M059J (cell line): ENCODE results near the gene KIAA1217. TPM values are rescaled to one million over a fixed set of nuclear protein-coding genes. Genes with fewer than 3 reads are reported as not detected.

ENCODE experiments used
- DNase-seq: peaks from one replicate; pipeline ENCODE4 v3.0.0-alpha.2; 2012; ENCODE audit warnings: low read depth
- total RNA-seq: library from RNA; depleted of rRNA; stranded (reverse); fragments of >200 nt; shearing (Covaris generic); gene quantifications from 2 replicates; pipeline ENCODE4 v1.2.3, GENCODE V29; 2014

Gene KIAA1217
- total RNA-seq, 1 experiment from 2014 or later: 2.7 TPM

- no peak for DNase-seq
These were observed 198.0 kb downstream of the KIAA1217 start for GRCh38 chr10:24406809-24407483.

- DNase-seq: no peak
These were observed 199.0 kb downstream of the KIAA1217 start for GRCh38 chr10:24407928-24408327.

- no peak for DNase-seq
These were observed 199.4 kb downstream of the KIAA1217 start for GRCh38 chr10:24408365-24408764.

GRCh38 chr10:24414597-24414996, 205.7 kb downstream of the KIAA1217 start:
- DNase-seq: no peak

DNA sequence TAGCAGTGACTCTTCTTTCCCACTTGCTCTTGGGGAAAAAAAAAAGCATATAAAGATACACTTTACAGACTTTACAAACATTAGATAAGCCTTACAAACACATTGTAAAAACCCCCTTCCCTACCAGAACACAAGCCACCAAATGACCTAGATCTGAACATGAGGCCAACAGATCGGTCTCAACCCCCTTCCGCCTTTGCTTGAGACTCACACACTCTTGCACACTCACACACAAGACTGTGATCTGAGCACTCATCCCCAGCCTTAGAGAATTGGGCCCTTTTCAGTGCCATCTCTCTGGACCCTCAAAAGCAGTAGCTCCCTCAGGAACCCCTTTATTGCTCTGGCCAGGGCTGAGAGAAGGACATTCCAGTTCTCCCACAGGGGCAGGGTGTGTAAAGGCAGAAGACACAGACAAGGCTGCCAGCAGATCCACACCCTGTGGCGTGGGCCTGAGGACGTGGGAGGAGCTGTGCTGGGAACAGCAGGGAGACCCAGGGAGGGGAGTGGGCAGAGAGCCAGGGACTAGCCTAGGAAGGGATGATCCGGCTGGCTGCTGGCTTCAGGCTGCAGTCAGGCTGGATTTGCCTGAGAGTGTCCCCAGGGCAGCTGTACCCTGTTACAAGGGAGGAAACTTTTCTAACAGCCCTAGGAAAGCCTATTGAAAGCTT, 206.7 kb downstream of the KIAA1217 start:
- DNase-seq: no peak

GRCh38 chr10:24416248-24416647, 207.3 kb downstream of the KIAA1217 start:
- DNase-seq: no peak

- DNase-seq: no peak
These were observed 208.1 kb downstream of the KIAA1217 start for GRCh38 chr10:24417053-24417452.

- no peak for DNase-seq
These were observed 209.6 kb downstream of the KIAA1217 start for GRCh38 chr10:24418532-24418931.

GRCh38 chr10:24419066-24419465, 210.1 kb downstream of the KIAA1217 start:
- no peak for DNase-seq

DNA sequence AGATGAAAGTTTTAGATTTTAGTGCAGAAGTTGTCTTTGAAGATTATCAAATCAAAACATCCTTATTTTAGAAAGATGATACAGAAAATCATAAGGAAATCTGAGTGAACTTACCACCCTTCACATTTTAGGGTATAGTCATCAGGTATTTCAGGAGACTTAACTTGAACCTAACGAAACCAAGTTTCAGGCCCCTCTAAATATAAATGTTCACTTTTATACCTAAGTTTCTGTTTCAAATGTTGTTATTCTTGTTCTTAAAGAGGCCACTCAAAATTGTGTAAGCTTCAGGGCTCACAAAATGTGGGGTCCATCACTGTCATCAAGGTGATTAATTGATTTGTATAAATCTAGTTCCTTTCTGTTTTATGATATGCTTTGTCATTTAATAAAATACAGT, 216.2 kb downstream of the KIAA1217 start:
- DNase-seq: no peak

DNA sequence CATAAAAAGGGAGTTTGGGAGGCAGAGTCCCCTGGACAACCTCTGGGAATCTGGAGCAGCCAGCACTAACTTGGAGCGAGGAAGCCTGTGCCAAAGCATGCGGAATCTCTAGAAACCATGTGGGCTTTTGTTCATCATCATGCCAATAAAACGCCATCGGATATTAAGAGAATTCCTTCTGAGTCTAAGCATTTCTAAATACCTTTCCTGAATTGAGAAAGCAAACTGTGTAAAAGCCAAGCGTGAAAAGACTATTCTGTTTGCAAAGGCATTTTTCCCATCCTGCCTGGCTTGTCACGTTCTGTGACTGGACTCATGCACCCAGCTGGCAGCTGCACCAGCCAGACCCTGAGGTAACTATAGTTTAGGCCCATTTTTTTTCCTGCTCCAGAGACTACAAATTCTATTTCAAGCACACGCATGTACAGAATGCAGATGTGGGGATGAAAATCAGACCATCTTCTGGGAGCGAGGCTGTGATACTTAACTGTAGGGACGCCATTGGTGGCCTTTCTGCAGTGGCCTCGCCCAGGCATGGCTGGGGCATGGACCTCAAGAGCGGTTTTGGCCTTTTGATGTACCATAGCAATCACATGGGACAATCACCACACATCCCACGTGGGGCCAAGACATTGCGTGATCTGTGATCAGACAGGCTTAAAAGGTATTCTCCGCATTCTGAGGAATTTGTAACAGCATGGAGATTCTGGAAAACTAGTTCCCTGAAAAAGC, 218.9 kb downstream of the KIAA1217 start:
- no peak for DNase-seq

DNA sequence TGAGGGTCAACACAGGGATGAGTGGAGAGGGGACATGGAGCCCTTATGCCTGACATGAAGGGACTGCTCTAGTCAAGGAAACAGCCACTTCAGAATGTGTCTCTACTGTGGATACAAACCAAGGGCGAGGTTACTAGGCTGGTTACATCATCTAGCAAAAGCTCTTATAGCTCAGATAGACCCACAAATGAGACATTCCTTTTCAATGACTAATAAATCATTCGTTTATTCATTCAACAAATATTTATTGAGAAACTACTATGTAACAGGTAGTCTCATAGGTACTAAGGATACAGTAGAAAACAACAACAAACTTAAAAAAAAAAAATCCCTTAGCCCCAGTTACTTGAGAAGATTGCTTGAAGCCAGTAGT, 219.5 kb downstream of the KIAA1217 start:
- peak; percentile 67 for DNase-seq

GRCh38 chr10:24430591-24430990, 221.7 kb downstream of the KIAA1217 start:
- no peak for DNase-seq

DNA sequence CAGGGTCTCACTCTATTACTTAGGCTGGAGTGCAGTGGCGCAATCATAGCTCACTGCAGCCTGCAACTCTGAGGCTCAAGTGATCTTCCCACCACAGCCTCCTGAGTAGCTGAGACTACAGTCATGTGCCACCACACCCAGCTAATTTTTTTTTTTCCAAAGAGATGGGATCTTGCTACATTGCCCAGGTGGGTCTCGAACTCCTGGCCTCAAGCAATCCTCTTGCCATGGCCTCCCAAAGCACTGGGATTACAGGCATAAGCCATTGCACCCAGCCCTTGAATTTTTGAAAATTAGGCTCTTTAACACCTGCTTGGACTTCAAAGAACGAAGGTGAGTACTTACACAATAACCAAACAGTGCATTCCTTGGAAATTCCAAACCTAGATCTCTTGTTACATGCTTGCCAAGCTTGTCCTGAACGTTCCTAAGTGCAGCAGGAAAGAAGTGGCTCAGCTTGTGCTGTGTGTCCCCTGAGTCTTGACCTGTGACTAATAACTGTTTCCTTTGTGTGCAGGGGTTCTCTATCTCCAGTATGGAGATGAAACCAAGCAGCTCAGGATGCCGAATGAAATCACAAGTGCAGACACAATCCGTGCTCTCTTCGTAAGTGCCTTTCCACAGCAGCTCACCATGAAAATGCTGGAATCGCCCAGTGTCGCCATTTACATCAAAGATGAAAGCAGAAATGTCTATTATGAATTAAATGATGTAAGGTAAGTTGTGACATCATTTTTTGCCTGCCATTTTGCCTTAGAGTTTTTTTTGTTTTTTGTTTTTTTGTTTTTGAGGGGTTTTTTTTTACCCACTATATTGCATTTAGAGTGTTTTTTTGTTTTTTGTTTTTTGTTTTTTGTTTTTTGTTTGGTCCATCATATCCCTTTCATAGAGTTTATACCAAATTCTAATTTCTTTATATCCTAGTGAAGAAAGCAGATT, 223.8 kb downstream of the KIAA1217 start:
- peak; percentile 58 for DNase-seq

- no peak for DNase-seq
These were observed 224.8 kb downstream of the KIAA1217 start for GRCh38 chr10:24433705-24434104.

DNA sequence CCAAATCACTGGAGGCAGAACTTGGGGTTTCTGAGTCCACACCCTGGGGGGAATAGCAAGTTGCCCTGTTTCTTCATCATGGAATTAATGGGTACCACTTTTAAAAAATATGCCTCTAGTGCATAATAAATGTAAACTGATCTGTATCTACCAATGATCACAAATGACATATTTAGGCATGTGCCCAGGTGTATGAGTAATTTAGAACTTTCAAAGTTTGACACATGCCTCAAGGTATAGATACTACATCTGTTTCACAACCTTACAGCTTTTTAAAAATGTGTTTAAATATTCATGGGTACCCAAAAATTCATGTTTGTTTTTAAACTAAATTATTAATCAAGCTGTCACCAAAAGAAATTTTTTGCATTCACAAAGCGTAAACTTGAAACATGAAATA, 226.0 kb downstream of the KIAA1217 start:
- DNase-seq: no peak

- peak; percentile 74 for DNase-seq
These were observed 226.4 kb downstream of the KIAA1217 start for GRCh38 chr10:24435374-24435773.

- no peak for DNase-seq
These were observed 228.4 kb downstream of the KIAA1217 start for GRCh38 chr10:24437302-24437701.

- DNase-seq: no peak
These were observed 229.9 kb downstream of the KIAA1217 start for GRCh38 chr10:24438800-24439199.

- no peak for DNase-seq
These were observed 231.0 kb downstream of the KIAA1217 start for GRCh38 chr10:24439935-24440334.
